Activated T-helper 1 cell treated with Interleukin-2 at 50 U/mL for 16 hours (primary cell): Measurements from ENCODE around the gene HCFC1R1.
A peak's percentile ranks its signal among the peaks of the same experiment; 100 is the strongest.

Source experiments
- DNase-seq: peaks from one replicate; pipeline ENCODE4 v3.0.0-alpha.2; 2020; ENCODE audit warnings: low read depth

Gene HCFC1R1

DNA sequence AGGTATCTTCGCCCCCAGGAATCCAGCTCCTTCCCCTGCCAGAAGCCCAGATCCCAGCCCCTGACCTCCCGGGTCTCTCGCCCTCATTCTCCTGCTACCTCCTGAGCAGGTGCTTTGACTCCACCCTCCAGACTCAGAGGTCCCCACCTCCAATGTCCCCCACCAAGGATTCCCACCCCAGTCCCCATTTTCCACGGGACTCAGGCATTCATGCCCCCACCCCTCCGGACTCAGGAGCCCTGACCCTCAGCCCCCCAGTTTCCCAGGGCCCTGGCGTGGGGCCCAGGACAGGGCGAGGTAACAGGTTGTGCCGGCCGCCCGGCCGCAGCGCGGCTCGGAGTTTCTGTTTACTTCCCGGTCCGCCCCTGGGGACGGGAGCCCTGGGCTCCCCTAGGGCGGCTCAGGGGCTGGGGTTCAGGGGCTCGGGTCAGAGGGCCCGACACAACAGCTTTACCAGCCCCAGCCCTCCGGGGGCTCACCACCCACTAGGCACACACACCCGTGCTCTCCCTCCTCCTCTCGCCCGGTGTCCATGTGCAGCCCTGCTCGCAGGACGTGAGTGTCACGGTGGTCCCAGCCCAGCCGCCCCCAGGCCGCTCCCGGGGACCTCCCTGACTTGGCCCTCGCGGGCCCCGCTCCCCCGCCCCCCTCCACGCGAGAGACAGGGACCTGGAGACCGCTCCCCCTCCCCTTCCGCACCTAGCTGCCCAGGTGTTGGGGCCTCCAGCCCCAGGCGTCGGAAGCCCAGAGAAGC, 12.4 kb upstream of the HCFC1R1 start:
- DNase-seq: no peak

- DNase-seq: no peak
These were observed 11.7 kb upstream of the HCFC1R1 start for GRCh38 chr16:3035289-3035971.

- DNase-seq: no peak
These were observed 8.9 kb upstream of the HCFC1R1 start for GRCh38 chr16:3032624-3033023.

- no peak for DNase-seq
These were observed 6.8 kb upstream of the HCFC1R1 start for GRCh38 chr16:3030222-3031212.

DNA sequence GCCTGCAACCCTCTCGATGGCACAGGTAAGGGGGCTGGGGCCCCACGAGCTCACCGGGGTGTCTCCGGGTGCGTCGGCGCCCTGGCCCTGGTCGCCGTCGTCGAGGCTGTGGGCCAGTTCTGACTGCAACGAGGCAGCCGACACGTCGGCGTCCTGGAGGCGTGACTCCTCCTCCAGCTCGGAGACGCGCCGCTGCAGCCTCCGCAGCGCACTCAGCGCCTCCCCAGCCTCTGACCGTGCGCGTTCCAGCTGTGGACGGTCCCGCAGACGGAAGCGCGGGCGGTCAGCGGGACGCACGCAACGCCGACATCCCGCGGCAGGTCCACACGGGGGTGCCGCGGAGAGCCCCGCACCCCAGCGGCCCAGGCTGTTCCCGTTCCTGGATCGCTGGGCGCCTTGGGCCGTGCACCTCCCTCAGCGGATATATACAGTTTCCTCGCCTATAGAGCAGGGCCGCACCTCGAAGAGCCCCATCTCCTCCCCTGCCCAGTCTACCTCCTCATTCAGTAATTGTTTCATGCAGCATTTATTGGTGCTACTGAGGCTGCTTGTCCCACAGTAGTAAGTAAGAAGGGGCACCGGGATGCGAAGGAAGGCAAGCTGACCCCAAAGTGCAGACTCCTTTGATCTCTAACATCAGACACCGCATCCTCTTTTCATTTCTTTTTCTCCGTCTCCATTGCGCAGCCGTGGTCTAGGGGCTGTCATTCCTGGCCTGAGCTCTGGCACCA, 5.9 kb upstream of the HCFC1R1 start:
- no peak for DNase-seq

DNA sequence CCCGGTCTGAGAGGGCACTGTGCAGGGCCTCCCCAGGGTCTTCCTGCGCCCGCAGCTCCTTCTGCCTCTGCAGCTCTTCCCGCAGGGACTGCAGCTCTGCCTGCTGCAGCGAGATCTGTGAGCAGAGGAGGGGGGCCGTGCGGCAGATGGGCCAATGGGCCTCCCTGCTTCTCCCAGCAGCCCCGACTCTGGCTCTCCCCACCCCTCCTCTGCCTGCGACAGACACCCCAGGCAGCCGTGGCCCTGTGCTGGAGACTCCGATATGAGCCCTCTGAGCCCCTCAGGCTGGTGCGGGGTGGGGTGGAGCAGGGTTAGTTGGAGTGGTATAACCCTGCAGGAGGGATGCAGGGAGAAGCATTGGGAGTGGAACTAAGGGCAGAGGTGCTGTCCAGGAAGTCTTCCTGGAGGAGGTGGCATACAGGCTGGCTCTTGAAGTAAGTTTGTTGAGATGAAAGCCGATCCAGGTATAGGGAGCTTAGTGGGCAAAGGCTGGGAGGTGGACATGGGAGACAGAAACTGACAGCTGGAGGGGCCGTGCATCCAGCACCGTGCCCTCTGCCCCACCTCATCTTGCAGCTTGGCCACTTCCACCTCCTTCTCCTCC, 5.1 kb upstream of the HCFC1R1 start:
- no peak for DNase-seq

GRCh38 chr16:3027983-3028715, 4.4 kb upstream of the HCFC1R1 start:
- DNase-seq: peak; percentile 84

GRCh38 chr16:3027489-3027795, 3.7 kb upstream of the HCFC1R1 start:
- DNase-seq: no peak

DNA sequence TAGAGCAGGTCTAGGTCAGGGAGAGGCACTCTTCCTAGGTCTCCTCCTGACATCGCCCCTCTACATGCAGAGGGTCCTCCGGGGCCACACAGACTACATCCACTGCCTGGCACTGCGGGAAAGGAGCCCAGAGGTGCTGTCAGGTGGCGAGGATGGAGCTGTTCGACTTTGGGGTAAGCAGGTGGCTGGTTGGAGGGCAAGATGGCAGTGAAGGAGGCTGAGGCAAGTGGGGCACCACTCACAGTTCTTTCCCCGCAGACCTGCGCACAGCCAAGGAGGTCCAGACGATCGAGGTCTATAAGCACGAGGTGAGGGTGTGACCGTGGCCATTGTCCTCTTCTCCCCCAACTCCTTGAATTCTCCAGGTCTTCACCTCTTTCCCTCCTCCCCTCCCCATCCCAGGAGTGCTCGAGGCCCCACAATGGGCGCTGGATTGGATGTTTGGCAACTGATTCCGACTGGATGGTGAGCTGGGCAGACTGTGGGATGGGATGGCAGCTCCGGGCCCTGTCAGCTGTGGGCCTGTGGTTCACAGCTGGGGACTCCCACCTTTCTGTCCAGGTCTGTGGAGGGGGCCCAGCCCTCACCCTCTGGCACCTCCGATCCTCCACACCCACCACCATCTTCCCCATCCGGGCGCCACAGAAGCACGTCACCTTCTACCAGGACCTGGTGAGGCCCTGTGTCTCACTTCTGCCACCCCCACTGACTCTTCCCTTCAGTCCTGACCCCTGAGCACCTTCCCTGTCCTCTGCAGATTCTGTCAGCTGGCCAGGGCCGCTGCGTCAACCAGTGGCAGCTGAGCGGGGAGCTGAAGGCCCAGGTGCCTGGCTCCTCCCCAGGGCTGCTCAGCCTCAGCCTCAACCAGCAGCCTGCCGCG, 3.1 kb upstream of the HCFC1R1 start:
- no peak for DNase-seq

DNA sequence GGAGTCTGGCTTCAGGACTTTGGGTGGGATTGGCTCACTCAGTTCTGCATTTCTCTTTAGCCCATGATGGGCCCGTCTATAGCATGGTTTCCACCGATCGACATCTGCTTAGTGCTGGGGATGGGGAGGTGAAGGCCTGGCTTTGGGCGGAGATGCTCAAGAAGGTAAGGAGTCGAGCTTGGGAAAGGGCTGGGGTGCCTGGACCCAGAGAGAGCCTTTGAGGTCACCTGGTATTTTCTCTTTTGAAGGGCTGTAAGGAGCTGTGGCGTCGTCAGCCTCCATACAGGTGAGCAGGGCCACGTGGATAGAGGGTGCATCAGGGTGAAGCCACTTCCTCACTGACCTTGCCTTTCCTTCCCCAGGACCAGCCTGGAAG, 2.2 kb upstream of the HCFC1R1 start:
- DNase-seq: no peak

DNA sequence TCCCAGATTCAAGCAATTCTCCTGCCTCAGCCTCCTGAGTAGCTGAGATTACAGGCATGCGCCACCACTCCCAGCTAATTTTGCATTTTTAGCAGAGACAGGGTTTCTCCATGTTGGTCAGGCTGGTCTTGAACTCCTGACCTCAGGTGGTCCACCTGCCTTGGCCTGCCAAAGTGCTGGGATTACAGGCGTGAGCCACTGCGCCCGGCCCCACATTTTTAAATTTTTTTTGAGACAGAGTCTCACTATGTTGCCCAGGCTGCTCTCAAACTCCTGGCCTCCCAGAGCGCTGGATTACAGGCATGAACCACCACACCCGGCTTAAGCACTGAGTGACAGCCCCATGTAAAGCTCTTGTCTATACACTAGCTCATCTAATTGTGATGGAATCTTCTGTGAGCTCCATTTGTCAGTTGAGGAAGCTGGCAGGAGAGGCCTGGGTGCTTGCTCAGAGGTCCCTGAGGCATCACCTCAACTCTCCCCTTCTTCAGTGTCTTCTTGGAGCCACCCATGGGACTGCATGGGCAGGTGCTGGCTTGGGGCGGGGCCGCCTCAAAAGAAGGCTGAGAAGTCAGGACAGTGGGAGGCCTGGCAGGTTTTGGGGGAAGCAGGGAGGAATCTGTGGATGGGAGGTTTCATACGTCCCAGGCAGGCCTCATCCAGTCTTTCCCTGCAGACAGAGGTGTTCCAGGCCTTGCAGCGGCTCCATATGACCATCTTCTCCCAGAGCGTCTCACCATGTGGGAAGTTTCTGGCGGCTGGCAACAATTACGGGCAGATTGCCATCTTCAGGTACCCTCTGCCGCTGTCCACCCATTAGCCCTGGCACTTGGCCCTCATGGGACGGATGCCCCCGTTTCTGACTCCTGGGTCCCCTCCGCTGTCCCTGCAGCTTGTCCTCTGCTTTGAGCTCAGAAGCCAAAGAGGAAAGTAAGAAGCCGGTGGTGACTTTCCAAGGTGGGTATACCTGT, 1.6 kb upstream of the HCFC1R1 start:
- no peak for DNase-seq

GRCh38 chr16:3023415-3023668, 400 bp downstream of the HCFC1R1 start:
- no peak for DNase-seq

- no peak for DNase-seq
These were observed 893 bp downstream of the HCFC1R1 start for GRCh38 chr16:3022684-3023414.

DNA sequence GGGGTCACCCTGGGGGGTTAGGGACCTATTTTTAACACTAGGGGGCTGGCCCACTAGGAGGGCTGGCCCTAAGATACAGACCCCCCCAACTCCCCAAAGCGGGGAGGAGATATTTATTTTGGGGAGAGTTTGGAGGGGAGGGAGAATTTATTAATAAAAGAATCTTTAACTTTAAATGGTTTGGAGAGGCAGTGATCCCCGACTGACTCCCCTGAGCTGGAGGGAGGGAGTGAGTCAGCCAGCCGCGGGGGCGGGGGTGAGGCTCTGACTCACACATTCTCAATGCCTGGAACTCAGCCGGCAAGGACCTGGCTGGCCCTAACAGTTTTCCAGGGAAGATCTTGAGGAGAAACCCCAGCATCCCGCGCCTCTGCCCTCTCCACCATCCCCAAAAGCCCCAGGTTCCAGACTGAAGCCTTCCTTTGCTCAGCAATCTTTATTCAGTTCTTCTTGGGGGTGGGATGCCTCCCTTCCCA, 1.5 kb downstream of the HCFC1R1 start:
- peak; percentile 70 for DNase-seq

GRCh38 chr16:3021449-3022207, 2.1 kb downstream of the HCFC1R1 start:
- DNase-seq: peak; percentile 61

DNA sequence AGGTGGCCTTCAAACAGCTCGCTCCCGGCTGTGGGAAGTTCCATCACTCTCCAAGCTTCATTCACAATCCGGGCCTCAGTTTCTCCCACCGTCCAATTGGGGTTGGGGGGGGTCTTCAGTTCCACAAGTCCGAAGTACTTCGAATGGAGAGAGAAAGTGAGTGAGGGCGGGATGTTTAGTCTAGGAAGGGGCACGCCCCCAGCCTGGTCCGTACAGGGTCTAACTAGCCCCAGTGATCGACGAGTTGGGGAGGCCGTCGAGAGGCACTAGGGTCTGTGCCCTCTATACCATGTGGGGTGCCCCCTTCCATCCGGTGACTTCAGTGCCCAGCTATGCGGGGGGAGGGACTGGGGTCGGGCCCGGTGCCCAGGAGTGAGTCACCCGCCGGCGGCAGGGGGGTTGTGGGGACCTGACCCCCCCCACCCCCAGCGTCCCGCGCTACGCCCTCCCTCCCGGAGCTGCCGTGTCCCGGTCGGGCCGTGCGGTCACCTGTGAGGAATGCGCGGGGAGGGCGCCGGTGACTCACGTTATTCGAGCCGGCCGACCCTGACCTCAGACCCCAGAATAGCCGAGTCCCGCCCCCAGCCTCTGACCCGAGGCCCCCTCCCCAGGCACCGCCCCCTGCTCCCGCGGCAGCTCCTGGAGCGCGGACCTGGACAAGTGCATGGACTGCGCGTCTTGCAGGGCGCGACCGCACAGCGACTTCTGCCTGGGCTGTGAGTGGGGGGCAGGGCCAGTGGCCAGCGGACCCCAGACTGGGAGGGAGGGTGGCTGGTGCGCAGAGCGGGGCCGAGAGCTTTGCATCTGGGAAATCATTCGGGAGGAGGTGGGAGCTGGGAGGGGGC, 2.9 kb downstream of the HCFC1R1 start:
- peak; percentile 71 for DNase-seq

DNA sequence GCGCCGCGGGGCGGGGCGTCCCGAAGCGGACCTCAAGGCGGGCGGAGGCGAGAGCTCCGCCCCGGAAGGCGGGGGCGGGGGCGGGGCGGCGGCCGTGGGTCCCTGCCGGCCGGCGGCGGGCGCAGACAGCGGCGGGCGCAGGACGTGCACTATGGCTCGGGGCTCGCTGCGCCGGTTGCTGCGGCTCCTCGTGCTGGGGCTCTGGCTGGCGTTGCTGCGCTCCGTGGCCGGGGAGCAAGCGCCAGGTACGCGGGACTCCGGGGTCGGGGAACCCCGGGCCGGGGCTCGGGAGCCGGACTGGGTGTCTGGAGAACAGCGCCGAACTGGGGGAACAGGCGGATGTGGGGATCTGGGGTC, 3.5 kb downstream of the HCFC1R1 start, which contains the start of gene TNFRSF12A:
Gene TNFRSF12A (plus strand): TSS at position 122 of the 357 bp plus-strand sequence. CDS start 30 bp downstream, at position 152.
- DNase-seq: peak; percentile 59
